HL-60 (cell line): Measurements from ENCODE around the gene TENM4.

Experiments used
- DNase-seq, 2 experiments: peaks; one replicate each; pipeline ENCODE4 v3.0.0-alpha.2; 2010 to 2020; ENCODE audit warnings: low read depth in 1 of 2, low spot score in 1 of 2
- H3K27ac ChIP-seq: fragments of 250-450 bp; sonication (Bioruptor Pico); replicated peaks from 2 replicates; pipeline ENCODE4 v1.5.1; 2020; ENCODE audit warnings: mild to moderate bottlenecking, moderate library complexity
- H3K27me3 ChIP-seq: fragments of 250-450 bp; sonication (Bioruptor Pico); 2 replicates; pipeline ENCODE4 v1.5.1; 2021; ENCODE audit warnings: mild to moderate bottlenecking, moderate library complexity; ENCODE audit not compliant: insufficient read depth, poor library complexity, severe bottlenecking
- H3K4me3 ChIP-seq: replicated peaks from 2 replicates; pipeline ENCODE4 v1.5.1; 2011; ENCODE audit warnings: mild to moderate bottlenecking, control low read depth, low read length; ENCODE audit not compliant: insufficient read depth
- GABPA ChIP-seq: IDR thresholded peaks from 2 replicates; pipeline ENCODE4 v1.6.1; 2012; ENCODE audit warnings: low read depth
- POLR2AphosphoS5 ChIP-seq: IDR thresholded peaks from 2 replicates; pipeline ENCODE4 v1.6.1; 2012; ENCODE audit warnings: low read depth
- SPI1 ChIP-seq: IDR thresholded peaks from 2 replicates; pipeline ENCODE4 v1.6.1; 2012; ENCODE audit warnings: low read depth, mild to moderate bottlenecking, borderline replicate concordance
- TF ChIP-seq, protein P1 (sequence below): IDR thresholded peaks from 2 replicates; pipeline ENCODE4 v1.6.1; 2012; ENCODE audit warnings: low read depth; ENCODE audit not compliant: insufficient replicate concordance
- TF ChIP-seq, protein P2 (sequence below): IDR thresholded peaks from one replicate; pipeline ENCODE4 v1.5.1; 2011; ENCODE audit warnings: low read length, control low read depth, inconsistent platforms; ENCODE audit not compliant: insufficient read depth

The TENM4 gene

DNA sequence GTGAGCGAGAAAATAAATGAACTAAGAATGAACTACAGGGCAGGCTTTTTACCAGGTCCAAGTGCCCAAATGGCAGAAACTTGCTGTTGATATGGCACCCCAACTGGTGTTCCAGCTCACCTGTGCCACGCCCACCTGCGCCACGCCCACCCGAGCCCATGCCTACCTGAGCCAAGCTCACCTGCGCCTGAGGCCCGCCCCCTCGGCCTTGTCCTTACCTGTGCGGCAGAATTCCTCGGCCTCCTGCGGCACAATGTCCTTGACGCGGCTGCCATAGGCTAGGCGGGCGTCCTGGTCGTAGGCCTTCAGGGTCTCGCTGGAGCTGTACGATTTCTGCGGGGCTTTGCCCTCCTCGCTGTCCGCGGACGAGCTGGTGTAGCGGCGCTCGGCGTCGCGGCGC is 371.3 kb downstream of the TENM4 start:
- TF ChIP-seq, protein P1, sequence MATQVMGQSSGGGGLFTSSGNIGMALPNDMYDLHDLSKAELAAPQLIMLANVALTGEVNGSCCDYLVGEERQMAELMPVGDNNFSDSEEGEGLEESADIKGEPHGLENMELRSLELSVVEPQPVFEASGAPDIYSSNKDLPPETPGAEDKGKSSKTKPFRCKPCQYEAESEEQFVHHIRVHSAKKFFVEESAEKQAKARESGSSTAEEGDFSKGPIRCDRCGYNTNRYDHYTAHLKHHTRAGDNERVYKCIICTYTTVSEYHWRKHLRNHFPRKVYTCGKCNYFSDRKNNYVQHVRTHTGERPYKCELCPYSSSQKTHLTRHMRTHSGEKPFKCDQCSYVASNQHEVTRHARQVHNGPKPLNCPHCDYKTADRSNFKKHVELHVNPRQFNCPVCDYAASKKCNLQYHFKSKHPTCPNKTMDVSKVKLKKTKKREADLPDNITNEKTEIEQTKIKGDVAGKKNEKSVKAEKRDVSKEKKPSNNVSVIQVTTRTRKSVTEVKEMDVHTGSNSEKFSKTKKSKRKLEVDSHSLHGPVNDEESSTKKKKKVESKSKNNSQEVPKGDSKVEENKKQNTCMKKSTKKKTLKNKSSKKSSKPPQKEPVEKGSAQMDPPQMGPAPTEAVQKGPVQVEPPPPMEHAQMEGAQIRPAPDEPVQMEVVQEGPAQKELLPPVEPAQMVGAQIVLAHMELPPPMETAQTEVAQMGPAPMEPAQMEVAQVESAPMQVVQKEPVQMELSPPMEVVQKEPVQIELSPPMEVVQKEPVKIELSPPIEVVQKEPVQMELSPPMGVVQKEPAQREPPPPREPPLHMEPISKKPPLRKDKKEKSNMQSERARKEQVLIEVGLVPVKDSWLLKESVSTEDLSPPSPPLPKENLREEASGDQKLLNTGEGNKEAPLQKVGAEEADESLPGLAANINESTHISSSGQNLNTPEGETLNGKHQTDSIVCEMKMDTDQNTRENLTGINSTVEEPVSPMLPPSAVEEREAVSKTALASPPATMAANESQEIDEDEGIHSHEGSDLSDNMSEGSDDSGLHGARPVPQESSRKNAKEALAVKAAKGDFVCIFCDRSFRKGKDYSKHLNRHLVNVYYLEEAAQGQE, result no peak
- no peak for TF ChIP-seq POLR2AphosphoS5
- TF ChIP-seq SPI1, result no peak
- no peak for TF ChIP-seq GABPA
- TF ChIP-seq, protein P2, sequence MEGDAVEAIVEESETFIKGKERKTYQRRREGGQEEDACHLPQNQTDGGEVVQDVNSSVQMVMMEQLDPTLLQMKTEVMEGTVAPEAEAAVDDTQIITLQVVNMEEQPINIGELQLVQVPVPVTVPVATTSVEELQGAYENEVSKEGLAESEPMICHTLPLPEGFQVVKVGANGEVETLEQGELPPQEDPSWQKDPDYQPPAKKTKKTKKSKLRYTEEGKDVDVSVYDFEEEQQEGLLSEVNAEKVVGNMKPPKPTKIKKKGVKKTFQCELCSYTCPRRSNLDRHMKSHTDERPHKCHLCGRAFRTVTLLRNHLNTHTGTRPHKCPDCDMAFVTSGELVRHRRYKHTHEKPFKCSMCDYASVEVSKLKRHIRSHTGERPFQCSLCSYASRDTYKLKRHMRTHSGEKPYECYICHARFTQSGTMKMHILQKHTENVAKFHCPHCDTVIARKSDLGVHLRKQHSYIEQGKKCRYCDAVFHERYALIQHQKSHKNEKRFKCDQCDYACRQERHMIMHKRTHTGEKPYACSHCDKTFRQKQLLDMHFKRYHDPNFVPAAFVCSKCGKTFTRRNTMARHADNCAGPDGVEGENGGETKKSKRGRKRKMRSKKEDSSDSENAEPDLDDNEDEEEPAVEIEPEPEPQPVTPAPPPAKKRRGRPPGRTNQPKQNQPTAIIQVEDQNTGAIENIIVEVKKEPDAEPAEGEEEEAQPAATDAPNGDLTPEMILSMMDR, result no peak
- Histone ChIP-seq H3K27ac (no peak overlapping the region), H3K4me3 (no peak overlapping the region), H3K27me3 (peaks cover 2% of the 10 kb centered on the region)
- no peak for DNase-seq

DNA sequence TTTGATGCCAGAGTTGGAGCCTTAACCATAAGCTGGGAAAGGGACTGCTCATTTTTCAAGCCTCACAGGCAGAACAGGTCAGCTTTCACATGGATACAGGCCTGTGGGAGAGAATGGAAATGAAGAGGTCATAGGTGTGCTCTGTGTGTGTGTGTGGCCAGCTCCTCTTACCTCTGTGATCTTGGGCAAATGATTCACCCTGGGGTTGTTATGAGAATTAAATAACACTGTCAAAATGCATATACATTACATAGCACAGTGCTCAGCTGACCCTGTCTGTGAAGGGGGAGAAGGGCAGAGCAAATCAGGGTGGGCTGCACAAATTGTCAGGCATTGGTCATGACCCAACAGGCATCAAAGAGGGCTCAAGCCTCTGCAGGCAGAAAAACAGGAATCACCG is 372.5 kb downstream of the TENM4 start:
- Histone ChIP-seq H3K4me3 (no peak overlapping the region), H3K27me3 (peaks cover 2% of the 10 kb centered on the region), H3K27ac (no peak overlapping the region)
- no peak for DNase-seq
- no peak for TF ChIP-seq SPI1
- TF ChIP-seq, protein P2, result no peak
- no peak for TF ChIP-seq POLR2AphosphoS5
- TF ChIP-seq, protein P1, result no peak
- TF ChIP-seq GABPA, result no peak

DNA sequence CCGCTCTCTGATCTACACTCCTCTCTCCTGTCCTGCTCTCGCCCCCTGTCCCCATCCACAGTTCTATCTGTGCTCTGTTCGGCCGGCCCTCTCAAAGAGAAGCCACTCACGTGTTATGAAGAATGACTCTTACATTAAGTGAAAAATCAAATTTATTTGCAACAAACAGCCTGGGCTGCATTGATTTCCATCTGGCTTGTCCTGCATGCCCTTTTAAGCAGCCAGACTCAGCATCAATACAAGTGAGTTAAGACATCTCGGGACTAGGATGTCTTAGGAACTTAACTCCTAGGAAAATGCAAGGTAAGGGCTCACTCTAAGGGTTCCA is 373.5 kb downstream of the TENM4 start:
- no peak for DNase-seq
- Histone ChIP-seq H3K4me3 (no peak overlapping the region), H3K27me3 (peaks cover 2% of the 10 kb centered on the region), H3K27ac (no peak overlapping the region)
- TF ChIP-seq SPI1, result no peak
- no peak for TF ChIP-seq GABPA
- no peak for TF ChIP-seq POLR2AphosphoS5
- TF ChIP-seq, protein P1, result no peak
- TF ChIP-seq, protein P2, result no peak
